Left ventricle myocardium inferior (tissue), 1 donor: Measurements from ENCODE around the gene AGBL4. TPM values are rescaled to one million over a fixed set of nuclear protein-coding genes. Genes with fewer than 3 reads are reported as not detected.
"Not testable (repeated sequence)": the region's sequence is repeated elsewhere in the genome, so short reads cannot be mapped to it uniquely, and the experiment has no call there.

Source experiments
- DNase-seq: peaks from one replicate; pipeline ENCODE4 v3.0.0-alpha.2; 2020
- H3K27ac ChIP-seq: fragments of 200-600 bp; replicated peaks from 2 replicates; pipeline ENCODE4 v1.8.0; 2021
- H3K27me3 ChIP-seq: fragments of 200-600 bp; 2 replicates; pipeline ENCODE4 v1.8.0; 2021; ENCODE audit warnings: low read depth
- H3K36me3 ChIP-seq: fragments of 200-600 bp; 2 replicates; pipeline ENCODE4 v1.8.0; 2021
- H3K4me1 ChIP-seq: fragments of 200-600 bp; 2 replicates; pipeline ENCODE4 v1.8.0; 2021
- H3K4me3 ChIP-seq: fragments of 200-600 bp; 2 replicates; pipeline ENCODE4 v1.8.0; 2021; ENCODE audit warnings: mild to moderate bottlenecking, moderate library complexity
- H3K9me3 ChIP-seq: fragments of 200-600 bp; replicated peaks from 2 replicates; pipeline ENCODE4 v1.8.0; 2021
- CTCF ChIP-seq: fragments of 200-600 bp; IDR thresholded peaks from 2 replicates; pipeline ENCODE4 v1.8.0; 2021; ENCODE audit warnings: antibody characterized with exemption, mild to moderate bottlenecking, borderline replicate concordance
- intact Hi-C: fragments of 100-400 bp; cut with micrococcal nuclease; formaldehyde crosslinking; loops from one replicate; pipeline ENCODE4 v1.11.0; 2022
- total RNA-seq: library from RNA; stranded (reverse); fragmentation: NEBNext Ultra II Directional; extraction: Animal tissue kit (Norgen Biotek cat#: 25700); gene quantifications from one replicate; pipeline ENCODE4 v1.2.1, GENCODE V29; 2021
- donor health status: DM: no; HTN: yes; CAD: no; lungs with severe emphysema.

The AGBL4 gene
- total RNA-seq, 1 donor from 2014 or later = 0.38 TPM

- H3K9me3 ChIP-seq = no peaks in the 10 kb centered on the region
- H3K36me3 ChIP-seq = no peaks in the 10 kb centered on the region
- H3K27me3 ChIP-seq = peaks cover 12% of the 10 kb centered on the region
- no peak for TF ChIP-seq CTCF
- H3K4me3 ChIP-seq = no peak overlapping the region
- no peak for DNase-seq
- peaks cover 15% of the 10 kb centered on the region for H3K4me1 ChIP-seq
- no peak overlapping the region for H3K27ac ChIP-seq
- intact Hi-C loops = no loop called here
Measured at GRCh38 chr1:48523558-48523957, 1500.2 kb downstream of the AGBL4 start.

DNA sequence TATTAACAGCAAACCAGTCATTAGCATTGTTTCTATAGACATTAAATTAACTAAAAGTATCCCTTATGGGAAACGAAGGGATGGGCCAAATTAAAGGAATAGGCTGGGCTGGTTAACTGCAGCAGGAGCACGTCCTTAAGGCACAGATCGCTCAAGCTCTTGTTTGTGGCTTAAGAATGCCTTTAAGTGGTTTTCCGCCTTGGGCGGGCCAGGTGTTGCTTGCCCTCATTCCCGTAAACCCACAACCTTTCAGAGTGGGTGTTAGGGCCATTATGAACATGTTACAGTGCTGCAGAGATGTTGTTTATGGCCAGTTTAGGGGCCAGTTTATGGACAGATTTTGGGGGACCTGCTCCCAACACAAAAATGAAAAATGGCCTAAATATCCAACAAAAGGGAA is 1503.9 kb downstream of the AGBL4 start:
- H3K4me1 ChIP-seq, H3K36me3 ChIP-seq, H3K27ac ChIP-seq, DNase-seq, H3K9me3 ChIP-seq, intact Hi-C loops, H3K4me3 ChIP-seq: not testable (repeated sequence)
- peaks cover 19% of the 10 kb centered on the region for H3K27me3 ChIP-seq

DNA sequence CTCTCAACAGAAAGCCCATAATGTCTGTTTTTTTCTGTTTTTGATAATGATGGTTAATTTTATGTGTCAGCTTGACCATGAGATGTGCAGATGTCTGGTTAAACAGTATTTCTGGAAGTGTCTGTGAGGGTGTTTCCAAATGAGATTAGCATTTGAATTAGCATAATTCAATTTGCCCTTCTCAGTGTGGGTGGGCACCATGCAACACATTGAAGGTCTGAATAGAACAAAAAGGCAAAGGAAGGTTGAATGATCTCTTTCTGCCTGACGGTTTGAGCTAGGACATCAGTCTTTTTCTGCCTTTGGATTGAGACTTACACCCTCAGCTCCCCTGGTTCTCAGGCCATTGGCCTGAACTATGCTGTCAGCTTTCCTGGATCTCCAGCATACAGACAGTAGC is 1516.9 kb downstream of the AGBL4 start:
- no peak for TF ChIP-seq CTCF

GRCh38 chr1:48500541-48501450 is 1523.0 kb downstream of the AGBL4 start:
- no peak for DNase-seq
- Histone ChIP-seq H3K4me3 (no peak overlapping the region), H3K27me3 (no peaks in the 10 kb centered on the region), H3K9me3 (no peaks in the 10 kb centered on the region), H3K36me3 (no peaks in the 10 kb centered on the region), H3K4me1 (peaks cover 6% of the 10 kb centered on the region), H3K27ac (no peak overlapping the region)
- TF ChIP-seq CTCF = no peak
- intact Hi-C loops = no loop called here

More for the DNA sequence above, 1516.9 kb downstream of the AGBL4 start:
- H3K9me3 ChIP-seq = no peaks in the 10 kb centered on the region
- no peak for DNase-seq
- H3K36me3 ChIP-seq = no peaks in the 10 kb centered on the region
- no peak overlapping the region for H3K27ac ChIP-seq
- H3K4me3 ChIP-seq = no peak overlapping the region
- H3K4me1 ChIP-seq = no peaks in the 10 kb centered on the region
- intact Hi-C loops = no loop called here
- peaks cover 39% of the 10 kb centered on the region for H3K27me3 ChIP-seq

- Histone ChIP-seq H3K9me3 (no peaks in the 10 kb centered on the region), H3K27me3 (no peaks in the 10 kb centered on the region), H3K4me1 (peaks cover 6% of the 10 kb centered on the region), H3K4me3 (no peak overlapping the region), H3K36me3 (no peaks in the 10 kb centered on the region), H3K27ac (no peak overlapping the region)
- intact Hi-C loops = loop anchor here (10.0 kb wide), 1 partner anchor 244 kb away; no protein-coding TSS in a partner anchor
- no peak for DNase-seq
- TF ChIP-seq CTCF = no peak
Measured at GRCh38 chr1:48499211-48499735, 1524.5 kb downstream of the AGBL4 start.
